ENCODE results near the gene CEP57.

GRCh38 chr11:95829580-95830259 lies 39.4 kb downstream of the CEP57 start:
- TF ChIP-seq POLR2A (IDR thresholded peaks at IDR 0.05): no peak
- TF ChIP-seq CTCF (IDR thresholded peaks at IDR 0.05): no peak
